GM12801 (cell line): ENCODE results near the gene HSPA1A.

Experiments used
- TF ChIP-seq, protein P1 (sequence below): IDR thresholded peaks from one replicate; pipeline ENCODE4 v1.5.1; 2011; ENCODE audit warnings: control low read depth; ENCODE audit not compliant: insufficient read length; ENCODE audit errors: extremely low read depth

HSPA1A gene

DNA sequence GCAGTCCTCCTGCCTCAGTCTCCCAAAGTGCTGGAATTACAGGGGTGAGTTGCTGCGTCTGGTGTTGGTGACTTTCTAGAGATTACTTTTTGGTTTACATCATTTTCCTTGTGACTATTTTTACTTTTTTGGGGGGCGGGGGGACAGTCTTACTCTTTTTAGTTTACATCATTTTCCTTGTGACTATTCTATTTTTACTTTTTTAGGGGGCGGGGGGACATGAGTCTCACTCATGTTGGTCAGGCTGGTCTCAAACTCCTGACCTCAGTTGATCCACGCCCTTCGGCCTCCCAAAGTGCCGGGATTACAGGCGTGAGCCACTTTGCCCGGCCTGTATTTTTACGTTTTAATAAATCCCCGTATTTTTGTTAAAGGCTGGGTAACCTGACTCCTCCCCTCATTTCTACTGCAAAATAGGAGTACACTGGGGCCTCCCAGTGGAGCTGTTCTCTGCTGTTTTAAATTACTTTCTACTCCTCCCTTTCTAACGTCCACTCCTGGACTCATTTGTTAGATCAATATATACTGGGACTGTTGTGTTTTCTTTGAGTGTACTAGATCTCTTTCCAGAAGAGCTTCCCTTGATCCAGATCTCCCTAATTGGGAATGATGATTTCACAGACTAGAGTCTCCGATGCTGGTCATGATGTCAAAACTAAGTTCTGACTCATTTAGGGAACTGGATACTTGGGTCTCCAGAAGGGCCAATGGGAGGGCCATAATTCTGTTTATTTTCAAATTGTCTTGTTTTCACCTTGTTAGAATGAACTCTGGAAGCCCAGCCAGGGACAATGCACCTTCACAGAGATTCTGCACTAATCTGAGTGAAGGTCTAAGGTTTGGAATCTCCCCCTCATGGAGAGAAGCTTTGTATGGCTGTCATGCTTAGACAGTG is 21.4 kb downstream of the HSPA1A start:
- TF ChIP-seq, protein P1, sequence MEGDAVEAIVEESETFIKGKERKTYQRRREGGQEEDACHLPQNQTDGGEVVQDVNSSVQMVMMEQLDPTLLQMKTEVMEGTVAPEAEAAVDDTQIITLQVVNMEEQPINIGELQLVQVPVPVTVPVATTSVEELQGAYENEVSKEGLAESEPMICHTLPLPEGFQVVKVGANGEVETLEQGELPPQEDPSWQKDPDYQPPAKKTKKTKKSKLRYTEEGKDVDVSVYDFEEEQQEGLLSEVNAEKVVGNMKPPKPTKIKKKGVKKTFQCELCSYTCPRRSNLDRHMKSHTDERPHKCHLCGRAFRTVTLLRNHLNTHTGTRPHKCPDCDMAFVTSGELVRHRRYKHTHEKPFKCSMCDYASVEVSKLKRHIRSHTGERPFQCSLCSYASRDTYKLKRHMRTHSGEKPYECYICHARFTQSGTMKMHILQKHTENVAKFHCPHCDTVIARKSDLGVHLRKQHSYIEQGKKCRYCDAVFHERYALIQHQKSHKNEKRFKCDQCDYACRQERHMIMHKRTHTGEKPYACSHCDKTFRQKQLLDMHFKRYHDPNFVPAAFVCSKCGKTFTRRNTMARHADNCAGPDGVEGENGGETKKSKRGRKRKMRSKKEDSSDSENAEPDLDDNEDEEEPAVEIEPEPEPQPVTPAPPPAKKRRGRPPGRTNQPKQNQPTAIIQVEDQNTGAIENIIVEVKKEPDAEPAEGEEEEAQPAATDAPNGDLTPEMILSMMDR: no peak

DNA sequence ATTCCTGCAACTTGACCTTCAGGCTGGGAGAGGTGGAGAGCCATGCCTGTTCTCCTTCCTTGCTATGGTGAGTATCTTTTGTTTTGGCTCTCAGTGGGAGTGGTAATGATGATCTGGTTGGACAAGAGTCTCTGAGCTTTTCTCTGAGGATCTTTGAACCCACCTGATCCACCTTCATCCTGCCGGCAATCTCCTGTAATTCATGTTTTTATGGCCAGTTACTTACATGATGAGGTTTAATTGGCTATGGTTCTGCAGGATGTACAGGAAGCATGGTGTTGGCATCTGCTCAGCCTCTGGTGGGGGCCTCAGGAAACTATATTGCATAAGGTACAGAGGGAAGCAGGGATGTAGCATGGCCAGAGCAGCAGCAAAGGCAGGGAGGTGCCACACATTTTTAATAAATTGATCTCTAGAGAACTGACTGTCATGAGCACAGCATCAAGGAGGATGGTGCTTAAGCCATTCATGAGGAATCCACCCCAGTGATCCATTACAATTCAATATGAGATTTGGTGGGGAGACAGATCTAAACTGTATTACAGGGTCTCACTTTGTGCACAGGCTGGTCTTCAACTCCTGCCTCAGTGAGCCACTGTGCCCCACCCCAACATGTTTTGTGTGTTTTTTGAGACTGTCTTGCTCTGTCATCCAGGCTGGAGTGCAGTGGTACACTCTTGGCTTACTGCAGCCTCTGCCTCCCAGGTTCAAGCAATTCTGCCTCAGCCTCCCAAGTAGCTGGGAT is 22.2 kb downstream of the HSPA1A start:
- TF ChIP-seq, protein P1: no peak

DNA sequence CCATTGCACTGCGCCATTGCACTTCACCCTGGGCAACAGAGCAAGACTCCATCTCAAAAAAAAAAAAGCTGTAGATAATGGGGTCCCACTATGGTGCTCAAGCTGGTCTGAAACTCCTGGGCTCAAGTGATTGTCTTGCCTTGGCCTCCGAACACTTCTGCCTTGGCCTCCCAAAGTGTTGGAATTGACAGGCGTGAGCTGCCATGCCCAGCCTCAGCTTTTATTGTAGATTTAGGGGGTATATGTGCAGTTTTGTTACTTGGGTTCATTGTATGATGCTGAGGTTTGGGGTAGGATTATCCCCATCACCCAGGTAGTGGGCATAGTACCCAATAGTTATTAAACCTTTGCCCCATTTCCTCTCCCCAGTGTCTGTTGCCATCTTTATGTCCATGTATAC is 23.6 kb downstream of the HSPA1A start:
- TF ChIP-seq, protein P1: no peak

DNA sequence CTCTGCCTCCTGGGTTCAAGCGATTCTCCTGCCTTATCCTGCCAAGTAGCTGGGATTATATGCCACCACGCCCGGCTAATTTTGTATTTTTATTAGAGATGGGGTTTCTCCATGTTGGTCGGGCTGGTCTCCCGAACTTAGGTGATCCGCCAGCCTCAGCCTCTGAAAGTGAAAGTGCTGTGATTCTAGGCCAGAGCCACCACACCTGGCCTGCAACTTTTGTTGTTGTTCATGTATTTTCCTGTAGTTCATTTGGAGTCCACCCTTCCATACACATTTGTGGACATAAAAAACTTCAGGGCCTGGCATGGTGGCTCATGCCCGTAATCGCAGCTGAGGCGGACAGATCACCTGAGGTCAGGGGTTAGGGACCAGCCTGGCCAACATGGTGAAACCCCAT is 26.7 kb downstream of the HSPA1A start:
- TF ChIP-seq, protein P1: no peak

DNA sequence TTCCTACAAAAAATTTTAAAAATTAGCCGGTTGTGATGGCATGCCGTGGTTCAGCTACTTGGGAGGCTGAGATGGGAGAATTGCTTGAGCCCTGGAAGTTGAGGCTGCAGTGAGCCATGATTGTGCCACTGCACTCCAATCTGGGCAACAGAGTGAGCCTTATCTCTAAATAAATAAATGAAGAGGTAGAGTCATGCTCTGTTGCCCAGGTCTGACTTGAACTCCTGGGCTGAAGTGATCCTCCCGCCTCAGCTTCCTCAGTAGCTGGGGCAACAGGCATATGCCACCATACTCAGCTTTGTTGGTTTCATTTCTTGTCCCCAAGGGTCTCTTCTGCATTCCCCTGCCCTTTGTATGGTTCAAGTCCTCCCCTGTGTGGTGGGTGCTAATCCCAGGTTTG is 29.2 kb downstream of the HSPA1A start:
- TF ChIP-seq, protein P1: no peak

DNA sequence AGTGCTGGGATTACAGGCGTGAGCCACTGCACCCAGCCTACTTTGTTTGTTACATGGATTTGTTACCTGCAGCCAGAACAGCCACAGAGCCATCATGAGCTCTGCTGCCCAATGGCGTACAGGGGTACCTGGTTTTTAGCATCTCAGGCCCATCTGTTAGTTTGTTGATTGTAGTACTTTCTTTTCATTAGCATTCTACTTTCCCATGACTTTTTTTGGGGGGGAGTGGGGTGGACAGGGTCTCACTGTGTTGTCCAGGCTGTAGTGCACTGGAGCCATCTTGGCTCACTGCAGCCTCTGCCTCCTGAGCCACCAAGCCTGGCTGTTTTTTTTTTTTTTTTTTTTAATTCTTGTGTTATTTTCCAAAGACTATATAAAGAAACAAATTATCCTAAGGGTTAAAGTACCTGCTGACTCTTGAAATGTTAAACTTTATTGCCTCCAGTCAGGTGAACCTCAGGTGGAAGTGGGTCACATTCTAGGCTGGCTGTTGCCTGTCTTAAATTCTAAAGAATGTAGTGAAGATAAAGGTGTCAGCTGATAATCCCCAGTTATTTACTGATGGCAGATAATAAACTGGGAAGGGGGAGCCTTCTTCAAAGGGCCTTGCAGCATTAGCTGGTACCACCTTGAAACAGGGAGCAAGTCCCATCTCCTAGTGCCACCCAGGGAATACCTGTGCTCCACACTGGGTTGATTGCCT is 32.1 kb downstream of the HSPA1A start:
- TF ChIP-seq, protein P1: no peak
